HG03045 (cell line): ENCODE data around the gene CMIP.
"Not testable (repeated sequence)": the region's sequence is repeated elsewhere in the genome, so short reads cannot be mapped to it uniquely, and the experiment has no call there.

Experiments
- ATAC-seq: cut with Tn5 transposase; IDR thresholded peaks from one replicate; pipeline ENCODE4 v1.9.1; 2021; ENCODE audit warnings: mild to moderate bottlenecking, moderate library complexity; ENCODE audit not compliant: unreplicated experiment

The CMIP gene

DNA sequence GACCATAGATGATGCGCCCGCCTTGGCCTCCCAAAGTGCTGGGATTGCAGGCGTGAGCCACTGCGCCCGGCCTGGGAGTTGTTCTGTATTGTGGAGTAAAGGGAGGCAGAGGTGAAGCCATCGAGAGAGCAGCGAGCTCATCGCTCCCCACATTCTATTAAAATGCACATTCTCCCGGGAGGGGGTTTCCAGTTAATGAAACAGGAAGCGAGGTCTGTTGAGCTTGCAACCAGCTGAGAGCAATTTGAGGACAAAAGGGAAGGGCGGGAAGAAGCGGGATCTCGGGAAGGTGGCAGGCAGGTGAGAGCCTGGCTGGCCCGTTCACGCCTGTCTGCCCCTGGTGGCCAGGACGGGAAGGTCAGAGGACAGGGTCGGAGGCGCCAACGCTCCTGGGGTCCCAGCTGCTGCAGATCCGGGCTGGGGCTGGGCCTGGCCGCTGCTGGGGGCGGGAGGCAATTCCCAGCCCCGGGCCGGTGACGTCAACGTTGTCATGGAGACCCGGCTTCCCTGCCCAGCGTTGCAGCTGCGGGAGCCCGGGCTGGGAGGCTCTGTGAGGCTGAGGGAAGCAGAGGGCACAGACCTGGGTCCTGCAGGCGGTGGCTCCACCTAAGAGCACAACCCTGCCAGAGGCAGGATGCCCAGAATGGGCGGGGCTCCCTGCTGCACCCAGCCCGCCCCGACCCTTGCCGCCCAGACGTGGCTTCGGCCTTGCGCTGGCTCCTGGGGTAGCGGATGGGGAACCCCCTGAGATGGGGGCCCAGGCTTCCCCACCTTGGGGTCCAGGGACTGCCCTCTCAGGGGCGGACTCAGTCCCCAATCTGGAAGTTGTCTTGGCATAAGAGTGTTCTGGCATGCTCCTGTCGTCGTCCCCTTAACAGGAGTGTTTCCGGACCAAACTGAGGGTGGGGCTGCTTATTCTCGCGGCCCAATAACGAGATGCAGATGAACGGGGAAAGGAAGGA is 285.8 kb downstream of the CMIP start:
- ATAC-seq: peak; percentile 81

DNA sequence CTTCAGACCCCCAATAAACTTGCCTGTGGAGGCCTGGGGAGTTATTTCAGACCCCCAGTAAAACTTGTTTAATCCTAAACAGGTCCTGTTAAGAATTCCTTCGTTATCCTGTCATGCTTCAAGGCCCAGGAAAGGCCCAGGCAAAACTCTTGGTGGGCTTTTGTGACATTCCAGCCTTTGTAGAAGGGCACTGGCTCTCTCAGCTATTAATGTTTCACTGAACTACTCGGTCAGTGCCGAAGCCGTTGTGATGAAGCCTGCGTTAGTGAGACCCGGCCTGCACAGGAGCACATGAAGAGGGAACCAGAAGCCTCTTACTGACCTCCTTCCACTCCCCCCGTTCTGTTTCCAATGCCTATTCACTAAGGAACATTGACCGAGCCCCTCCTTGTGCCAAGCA is 287.0 kb downstream of the CMIP start:
- no peak for ATAC-seq

DNA sequence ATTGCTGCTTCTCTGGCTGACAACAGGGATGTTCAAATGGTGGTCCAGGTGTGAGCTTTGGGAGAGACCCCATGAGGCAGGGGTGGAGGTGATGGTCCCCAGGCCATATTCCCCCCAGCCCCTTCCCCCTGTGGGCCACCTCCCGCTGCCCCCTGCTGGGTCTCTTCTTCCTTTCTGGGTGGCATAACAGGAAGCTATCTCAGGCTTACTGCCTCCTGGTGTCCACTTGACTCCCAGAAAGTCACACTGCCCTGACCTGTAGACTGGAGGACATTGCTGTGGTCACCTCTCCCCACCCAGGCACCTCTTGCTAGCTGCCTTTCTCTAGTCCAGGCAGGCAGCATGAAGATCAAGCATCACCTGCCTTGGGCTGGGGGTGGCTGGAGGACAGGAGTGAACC is 288.1 kb downstream of the CMIP start:
- no peak for ATAC-seq

DNA sequence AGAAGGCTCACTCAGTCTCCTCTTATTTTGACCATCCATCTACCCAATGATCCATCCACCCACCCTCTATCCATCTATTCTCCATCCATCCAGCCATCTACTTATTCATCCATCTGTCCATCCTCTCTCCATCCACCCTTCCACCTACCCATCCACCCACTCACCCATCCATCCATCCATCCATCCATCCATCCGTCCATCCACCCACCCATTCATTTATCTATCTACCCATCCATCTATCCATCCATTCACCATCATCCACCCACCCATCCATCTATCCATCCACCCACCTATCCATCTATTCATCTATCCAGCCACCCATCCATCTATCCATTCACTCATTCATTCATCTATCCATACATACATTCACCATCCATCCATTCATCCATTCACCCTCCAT is 288.7 kb downstream of the CMIP start:
- ATAC-seq: no peak

DNA sequence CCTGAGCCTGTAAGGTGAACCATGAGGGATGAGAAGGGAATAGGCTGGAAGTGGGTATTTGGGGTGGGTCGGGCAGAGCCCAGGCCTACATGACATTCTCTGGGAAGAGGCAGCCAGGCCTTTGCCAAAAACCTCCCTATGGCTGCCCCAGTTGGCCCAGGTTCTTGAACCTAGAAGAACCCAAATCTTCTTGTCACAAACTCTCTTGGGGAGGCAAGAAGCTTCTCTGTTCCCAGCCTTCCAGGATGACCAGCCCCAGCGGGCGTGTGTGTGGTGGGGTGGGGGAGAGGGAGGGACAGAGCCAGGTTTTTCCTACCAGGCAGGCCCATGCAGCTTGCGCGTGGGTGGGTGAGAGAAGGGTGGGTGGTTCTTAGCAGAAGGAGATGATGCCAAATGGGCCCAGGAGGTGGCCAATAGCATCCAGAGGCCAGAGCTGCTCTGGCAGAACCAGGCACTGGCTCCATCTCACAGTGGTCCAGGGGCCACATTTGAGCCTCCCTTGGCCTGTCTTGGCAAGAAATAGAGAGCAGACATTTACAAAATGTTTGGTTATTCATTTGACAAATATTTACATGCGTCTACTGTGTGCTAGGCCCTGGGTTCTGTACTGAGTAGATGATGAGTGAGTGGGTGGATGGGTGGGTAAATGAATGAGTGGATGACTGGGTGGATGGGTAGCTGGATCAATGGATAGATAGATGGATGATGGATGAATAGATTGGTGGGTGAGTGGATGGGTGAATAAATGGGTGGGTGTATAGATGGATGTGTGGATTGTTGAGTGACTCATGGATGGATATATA is 290.2 kb downstream of the CMIP start:
- no peak for ATAC-seq

DNA sequence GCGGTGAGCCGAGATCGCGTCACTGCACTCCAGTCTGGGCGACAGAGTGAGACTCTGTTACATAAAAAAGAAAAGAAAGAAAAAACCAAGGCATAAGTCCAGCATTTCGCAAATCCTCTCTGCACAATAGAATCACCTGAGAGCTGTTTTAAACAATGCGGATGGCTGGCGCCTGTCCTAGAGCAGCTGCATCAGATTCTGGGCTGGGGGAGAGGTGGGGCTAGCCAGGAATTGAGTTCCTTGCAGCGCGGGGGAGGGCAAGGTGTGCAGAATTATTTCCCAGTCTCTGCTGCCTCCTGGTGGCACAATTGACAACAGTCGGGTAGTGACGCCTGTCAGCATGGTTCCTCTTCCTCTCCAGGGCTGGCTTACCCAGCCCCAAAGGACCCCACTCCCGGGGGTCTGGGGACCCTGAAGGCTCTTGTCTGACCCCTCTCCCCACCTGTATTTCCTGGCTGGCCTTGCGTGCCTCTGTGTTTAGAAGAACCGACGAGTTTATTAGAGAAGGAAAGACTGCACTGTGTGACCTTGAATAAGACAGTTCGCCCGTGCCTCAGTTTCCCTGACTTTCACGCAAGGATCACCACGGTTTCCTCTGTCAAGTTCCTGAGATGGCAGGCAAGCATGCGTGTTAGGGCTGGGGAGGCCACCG is 293.4 kb downstream of the CMIP start:
- ATAC-seq: peak; percentile 71

- peak; percentile 35 for ATAC-seq
Measured at GRCh38 chr16:81738783-81739496, 294.3 kb downstream of the CMIP start.

DNA sequence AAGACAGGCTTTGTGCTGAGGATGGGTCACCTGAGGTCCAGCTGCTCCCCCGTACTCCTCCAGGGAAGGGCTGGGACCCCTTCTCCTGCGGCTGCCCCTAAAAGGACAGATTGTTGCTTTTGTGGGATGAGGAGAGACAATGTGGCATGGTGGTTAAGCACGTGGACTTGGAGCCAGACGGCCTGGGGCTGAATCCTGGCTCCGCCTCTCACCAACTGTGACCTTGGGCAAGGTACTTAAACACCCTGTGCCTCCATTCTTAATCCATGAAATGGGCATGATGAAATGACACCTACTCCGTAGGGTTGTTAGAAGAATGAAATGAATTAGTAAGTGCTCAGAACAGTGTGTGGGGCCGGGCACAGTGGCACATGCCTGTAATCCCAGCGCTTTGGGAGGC is 294.9 kb downstream of the CMIP start:
- ATAC-seq: no peak

GRCh38 chr16:81740169-81740568 is 295.6 kb downstream of the CMIP start:
- peak; percentile 57 for ATAC-seq

DNA sequence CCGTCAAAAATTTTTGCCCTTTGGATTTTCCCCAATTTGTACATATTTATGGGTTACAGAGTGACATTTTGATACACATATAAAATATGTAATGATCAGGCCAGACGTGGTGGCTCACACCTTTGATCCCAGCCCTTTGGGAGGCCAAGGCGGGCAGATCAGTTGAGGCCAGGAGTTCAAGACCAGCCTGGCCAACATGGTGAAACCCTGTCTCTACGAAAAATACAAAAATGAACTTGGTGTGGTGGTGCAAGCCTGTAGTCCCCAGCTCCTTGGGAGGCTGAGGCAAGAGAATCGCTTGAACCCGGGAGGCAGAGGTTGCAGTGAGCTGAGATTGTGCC is 296.8 kb downstream of the CMIP start:
- ATAC-seq: not testable (repeated sequence)

DNA sequence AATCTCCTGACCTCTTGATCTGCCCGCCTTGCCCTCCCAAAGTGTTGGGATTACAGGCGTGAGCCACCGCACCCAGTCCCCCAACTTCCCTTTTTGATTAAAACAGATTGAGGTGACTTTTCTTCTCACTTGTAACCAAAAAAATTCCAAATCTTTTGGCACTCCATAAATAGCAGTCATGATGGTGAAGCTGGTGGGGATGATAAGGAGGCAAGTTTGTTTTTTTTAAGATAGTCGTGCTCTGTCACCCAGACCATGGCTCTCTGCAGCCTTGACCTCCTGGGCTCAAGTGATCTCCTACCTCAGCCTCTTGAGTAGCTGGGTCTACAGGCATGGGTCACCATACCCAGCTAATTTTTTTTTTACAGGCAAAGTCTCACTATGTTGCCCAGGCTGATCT is 299.8 kb downstream of the CMIP start:
- no peak for ATAC-seq

- ATAC-seq: no peak
Measured at GRCh38 chr16:81744911-81745310, 300.3 kb downstream of the CMIP start.

- ATAC-seq: peak; percentile 63
Measured at GRCh38 chr16:81745704-81746558, 301.3 kb downstream of the CMIP start.

DNA sequence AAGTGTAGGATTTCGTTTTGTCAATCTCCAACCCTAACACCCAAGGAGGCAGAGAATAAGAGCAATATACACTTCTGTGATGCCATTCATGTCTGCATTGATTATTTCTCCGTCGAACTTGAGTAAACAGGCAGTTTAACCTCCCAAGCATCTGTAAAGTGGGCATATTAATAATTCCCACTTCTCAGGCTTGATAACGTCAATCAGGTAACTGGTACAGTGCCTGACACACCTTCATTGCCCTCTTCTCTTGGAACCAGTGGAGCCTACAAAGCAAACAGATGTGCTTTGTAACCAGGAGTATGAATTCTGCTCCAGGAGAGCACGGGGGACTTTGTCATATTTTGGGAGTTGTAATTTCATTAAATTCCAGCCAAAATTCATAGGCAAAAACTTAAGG is 302.0 kb downstream of the CMIP start:
- no peak for ATAC-seq

DNA sequence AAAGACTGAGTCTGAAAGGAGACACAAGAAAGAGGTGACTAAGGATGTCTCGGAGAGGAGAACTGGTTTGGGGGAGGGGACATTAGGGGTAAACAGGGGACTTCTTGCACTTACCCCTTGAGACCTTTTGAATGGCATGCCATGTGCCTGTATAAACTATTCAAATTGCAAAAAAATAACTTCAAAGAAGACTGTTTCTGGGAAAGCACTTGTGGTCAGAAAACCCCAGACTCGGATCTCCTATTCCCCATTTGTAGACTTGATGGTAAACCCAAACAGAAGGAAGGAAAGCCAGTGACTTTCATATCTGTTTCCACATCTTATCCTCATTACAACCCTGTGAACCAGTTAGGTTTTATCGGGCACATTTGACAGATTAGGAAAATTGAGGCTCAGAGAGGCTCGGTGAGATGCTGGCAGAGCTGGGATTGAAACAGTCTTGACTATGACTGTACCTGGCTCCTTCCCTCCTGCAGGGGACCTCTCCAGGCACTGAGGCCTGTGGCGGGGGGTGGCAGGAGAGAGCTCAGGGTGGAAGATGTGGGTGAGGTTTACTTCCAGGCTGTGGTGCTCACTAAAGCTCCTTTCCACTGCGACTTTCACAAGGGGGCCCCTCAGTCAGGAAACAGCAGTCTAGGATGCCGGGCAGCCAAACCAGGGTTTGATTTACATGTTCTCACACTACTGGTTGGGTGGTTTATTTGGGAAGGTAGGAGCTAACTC is 304.0 kb downstream of the CMIP start:
- ATAC-seq: no peak

DNA sequence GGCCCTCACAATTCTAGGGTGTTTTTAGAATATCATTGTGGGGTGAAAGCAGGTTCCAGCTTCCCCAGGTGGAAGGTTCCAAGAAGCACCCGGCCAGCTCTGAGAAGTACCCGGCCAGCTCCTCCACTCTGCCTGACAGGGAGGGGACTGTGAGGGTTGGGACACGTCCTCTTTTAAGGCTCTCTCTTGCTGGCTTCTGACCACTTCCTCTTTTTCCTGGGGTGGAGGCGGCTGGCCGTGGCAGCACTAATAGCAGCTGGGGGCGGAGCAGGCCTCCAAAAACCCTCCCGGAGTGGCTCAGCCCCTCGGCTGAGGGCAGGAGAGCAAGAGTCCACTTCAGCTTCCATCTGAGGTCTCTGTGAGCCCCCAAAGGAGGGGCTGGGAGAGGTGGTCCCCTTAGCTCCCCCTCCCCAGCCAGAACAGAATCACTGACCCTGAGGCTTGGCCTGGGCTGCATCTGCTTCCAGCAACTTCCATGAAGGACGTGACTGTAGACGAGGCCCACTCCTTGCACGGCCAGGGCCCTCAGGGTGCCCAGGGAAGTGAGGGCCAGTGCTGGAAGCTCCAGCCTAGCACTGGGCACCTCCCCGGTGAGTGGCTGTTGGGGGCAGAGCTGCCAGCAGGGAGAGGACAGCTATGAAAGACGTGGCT is 307.7 kb downstream of the CMIP start:
- ATAC-seq: peak; percentile 88

DNA sequence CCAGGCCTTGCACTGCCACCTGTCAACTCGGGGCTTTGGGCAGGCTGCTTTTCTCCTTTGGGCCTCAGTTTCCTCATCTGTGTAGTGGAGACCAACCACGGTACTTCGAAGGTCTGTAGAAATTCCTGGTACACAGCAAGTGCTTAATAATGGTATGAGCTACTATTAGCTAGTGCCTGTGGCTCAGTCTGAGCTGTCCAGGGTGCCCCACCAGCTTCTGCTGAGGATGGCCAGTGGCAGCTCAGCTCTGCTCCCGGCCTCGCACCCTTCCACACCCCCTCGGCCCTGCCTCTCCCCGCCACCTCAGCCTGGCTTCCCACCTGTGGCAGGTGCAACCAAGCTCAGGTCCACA is 308.2 kb downstream of the CMIP start:
- ATAC-seq: no peak

DNA sequence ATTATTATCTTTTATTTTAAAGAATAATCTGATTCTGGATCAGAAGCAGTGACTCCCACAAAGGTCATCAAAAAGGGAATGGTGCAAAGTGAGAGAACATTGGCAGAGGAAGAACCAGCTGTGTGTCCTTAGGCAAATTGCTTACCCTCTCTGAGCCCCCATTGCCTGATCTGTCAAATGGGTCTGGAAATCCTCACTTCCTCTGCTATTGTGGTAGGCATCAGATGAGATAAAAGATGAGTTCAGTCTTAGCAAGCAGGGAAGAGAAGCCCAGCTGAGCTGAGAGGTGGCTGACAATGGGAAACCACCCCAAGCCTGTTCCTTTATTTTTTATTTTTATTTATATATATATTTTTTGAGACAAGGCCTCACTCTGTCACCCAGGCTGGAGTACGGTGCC is 310.2 kb downstream of the CMIP start:
- no peak for ATAC-seq
